ENCODE data around the gene SGCD. TPM values are rescaled to one million over a fixed set of nuclear protein-coding genes. Genes with fewer than 3 reads are reported as not detected.

SGCD gene
- total RNA-seq, 3 donors from 2014 or later = 3.1 to 15.4 (median 6.2) TPM

GRCh38 chr5:156456857-156457256 lies 129.9 kb downstream of the SGCD start:
- H3K4me3 ChIP-seq = no peak overlapping the region
- no peak for DNase-seq (ENCODE audit: low spot score in 2 of 2)
- H3K27ac ChIP-seq = no peak overlapping the region
- H3K27me3 ChIP-seq = no peaks in the 10 kb centered on the region
- no peaks in the 10 kb centered on the region for H3K9me3 ChIP-seq
- H3K36me3 ChIP-seq = no peaks in the 10 kb centered on the region
- no peaks in the 10 kb centered on the region for H3K4me1 ChIP-seq
- intact Hi-C loops (cut with DNase I; ENCODE audit: low total_unique reads) = no loop called here
- TF ChIP-seq POLR2A (IDR thresholded peaks at IDR 0.05) (no peak), CTCF (IDR thresholded peaks at IDR 0.05) (no peak), POLR2AphosphoS5 (IDR thresholded peaks at IDR 0.05) (no peak)

GRCh38 chr5:156459812-156460385 lies 132.9 kb downstream of the SGCD start:
- no peak overlapping the region for H3K4me3 ChIP-seq
- TF ChIP-seq POLR2A (IDR thresholded peaks at IDR 0.05) (no peak), CTCF (IDR thresholded peaks at IDR 0.05) (no peak), POLR2AphosphoS5 (IDR thresholded peaks at IDR 0.05) (no peak)
- intact Hi-C loops (cut with DNase I; ENCODE audit: low total_unique reads) = no loop called here
- no peaks in the 10 kb centered on the region for H3K36me3 ChIP-seq
- H3K4me1 ChIP-seq = no peaks in the 10 kb centered on the region
- DNase-seq (ENCODE audit: low spot score in 2 of 2) = no peak
- H3K27me3 ChIP-seq = no peaks in the 10 kb centered on the region
- no peaks in the 10 kb centered on the region for H3K9me3 ChIP-seq
- no peak overlapping the region for H3K27ac ChIP-seq

DNA sequence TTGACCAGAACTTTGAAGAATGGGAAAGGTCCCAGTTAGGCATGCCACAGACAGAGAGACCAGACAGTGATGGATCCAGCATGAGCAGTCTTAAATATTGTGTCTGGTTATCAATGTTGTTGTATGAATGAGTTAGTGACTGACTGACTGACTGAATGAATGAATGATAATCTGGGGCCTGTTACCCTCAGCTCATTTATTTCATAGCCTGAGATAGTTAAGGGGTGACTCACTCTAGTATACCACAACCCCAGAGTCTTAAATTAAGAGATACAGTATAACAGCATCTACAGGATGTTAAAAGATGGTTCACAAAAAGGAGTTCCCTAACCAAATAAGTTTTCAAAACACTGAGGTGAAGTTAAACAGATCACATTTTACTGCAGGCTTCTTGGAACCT lies 133.5 kb downstream of the SGCD start:
- Histone ChIP-seq H3K27me3 (no peaks in the 10 kb centered on the region), H3K9me3 (no peaks in the 10 kb centered on the region), H3K4me3 (no peak overlapping the region), H3K4me1 (no peaks in the 10 kb centered on the region), H3K36me3 (no peaks in the 10 kb centered on the region), H3K27ac (no peak overlapping the region)
- no peak for DNase-seq (ENCODE audit: low spot score in 2 of 2)
- intact Hi-C loops (cut with DNase I; ENCODE audit: low total_unique reads) = no loop called here
- TF ChIP-seq POLR2A (IDR thresholded peaks at IDR 0.05) (no peak), CTCF (IDR thresholded peaks at IDR 0.05) (no peak), POLR2AphosphoS5 (IDR thresholded peaks at IDR 0.05) (no peak)

DNA sequence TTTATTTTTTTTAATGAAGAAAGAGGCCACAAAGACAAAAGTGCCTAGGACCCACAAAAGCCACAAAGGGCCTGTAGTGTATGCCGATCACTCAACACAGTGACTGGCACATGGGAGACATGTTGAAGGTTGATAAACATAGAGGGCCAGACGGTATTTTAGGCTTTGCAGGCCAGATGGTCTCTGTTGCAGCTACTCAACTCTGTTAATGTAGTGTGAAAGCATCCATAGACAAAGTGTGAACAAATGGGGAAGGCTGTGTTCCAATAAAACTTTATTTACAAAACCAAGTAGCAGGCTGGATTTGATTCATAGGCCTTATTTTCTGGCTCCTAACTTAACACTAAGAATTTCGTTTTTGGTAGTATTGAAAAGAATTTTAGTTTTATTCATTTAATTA lies 139.9 kb downstream of the SGCD start:
- Histone ChIP-seq H3K4me3 (no peak overlapping the region), H3K27ac (no peak overlapping the region), H3K36me3 (no peaks in the 10 kb centered on the region), H3K9me3 (no peaks in the 10 kb centered on the region), H3K27me3 (no peaks in the 10 kb centered on the region), H3K4me1 (no peaks in the 10 kb centered on the region)
- no peak for TF ChIP-seq POLR2A (IDR thresholded peaks at IDR 0.05)
- TF ChIP-seq POLR2AphosphoS5 (IDR thresholded peaks at IDR 0.05) = no peak
- TF ChIP-seq CTCF (IDR thresholded peaks at IDR 0.05) = no peak
- intact Hi-C loops (cut with DNase I; ENCODE audit: low total_unique reads) = no loop called here
- no peak for DNase-seq (ENCODE audit: low spot score in 2 of 2)

DNA sequence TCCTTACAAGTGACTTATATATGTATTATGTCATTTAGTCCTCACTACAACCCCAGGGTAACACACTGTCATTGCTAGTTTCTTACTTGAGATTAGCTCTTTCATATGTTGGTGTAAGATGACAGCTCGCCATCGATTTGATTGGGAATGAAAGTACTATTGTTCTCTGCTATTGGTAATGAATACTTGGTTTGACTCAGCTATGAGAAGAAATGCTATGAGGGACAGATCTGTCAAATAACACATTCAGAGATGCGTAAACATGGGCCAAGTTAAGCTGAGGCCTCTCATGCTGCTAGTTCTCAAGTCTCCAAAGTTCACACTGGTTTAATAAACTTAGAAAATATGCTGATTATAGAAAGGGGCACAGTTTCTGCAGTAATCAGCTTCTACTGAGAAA lies 142.7 kb downstream of the SGCD start:
- H3K4me3 ChIP-seq = no peak overlapping the region
- H3K27me3 ChIP-seq = no peaks in the 10 kb centered on the region
- no peaks in the 10 kb centered on the region for H3K36me3 ChIP-seq
- DNase-seq (ENCODE audit: low spot score in 2 of 2) = no peak
- no peaks in the 10 kb centered on the region for H3K9me3 ChIP-seq
- intact Hi-C loops (cut with DNase I; ENCODE audit: low total_unique reads) = no loop called here
- H3K4me1 ChIP-seq = no peaks in the 10 kb centered on the region
- TF ChIP-seq CTCF (IDR thresholded peaks at IDR 0.05) (no peak), POLR2AphosphoS5 (IDR thresholded peaks at IDR 0.05) (no peak), POLR2A (IDR thresholded peaks at IDR 0.05) (no peak)
- no peak overlapping the region for H3K27ac ChIP-seq
